Coronary artery (tissue), 2 donors: ENCODE results near the gene FHDC1.

Source experiments
- DNase-seq: peaks from one replicate; pipeline ENCODE4 v3.0.0-alpha.2; 2017; ENCODE audit warnings: low spot score
- H3K27ac ChIP-seq, 2 donors: fragments of 200-600 bp; sonication (generic); one replicate each; pipeline ENCODE4 v1.5.1; 2016 to 2019
- H3K4me3 ChIP-seq: fragments of 200-600 bp; sonication (generic); 2 replicates; pipeline ENCODE4 v1.5.1; 2016; ENCODE audit warnings: mild to moderate bottlenecking, moderate library complexity
- CTCF ChIP-seq: fragments of 200-600 bp; sonication (generic); IDR thresholded peaks from one replicate; pipeline ENCODE4 v1.5.1; 2019; ENCODE audit warnings: antibody characterized with exemption

Gene FHDC1

DNA sequence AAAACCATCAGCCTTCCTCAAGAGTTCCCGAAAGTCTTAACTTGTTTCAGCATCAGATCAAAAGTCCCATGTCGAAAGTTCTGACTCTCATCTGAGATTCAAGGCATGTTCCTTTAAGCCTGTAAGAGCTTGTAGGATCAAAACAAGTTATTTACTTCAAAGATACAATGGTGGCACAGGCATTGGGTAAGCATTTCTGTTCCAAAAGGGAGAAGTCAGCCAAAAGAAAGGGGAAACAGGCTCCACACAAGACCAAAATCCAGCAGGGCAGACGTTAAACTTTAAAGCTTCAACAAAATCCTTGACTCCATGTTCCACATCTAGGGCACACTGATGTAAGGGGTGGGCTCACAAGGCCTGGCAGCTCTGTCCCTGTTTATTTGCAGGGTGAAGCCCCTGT, 91.7 kb downstream of the FHDC1 start:
- no peak for TF ChIP-seq CTCF
- Histone ChIP-seq H3K27ac (no peak overlapping the region), H3K4me3 (no peak overlapping the region)
- DNase-seq: no peak

DNA sequence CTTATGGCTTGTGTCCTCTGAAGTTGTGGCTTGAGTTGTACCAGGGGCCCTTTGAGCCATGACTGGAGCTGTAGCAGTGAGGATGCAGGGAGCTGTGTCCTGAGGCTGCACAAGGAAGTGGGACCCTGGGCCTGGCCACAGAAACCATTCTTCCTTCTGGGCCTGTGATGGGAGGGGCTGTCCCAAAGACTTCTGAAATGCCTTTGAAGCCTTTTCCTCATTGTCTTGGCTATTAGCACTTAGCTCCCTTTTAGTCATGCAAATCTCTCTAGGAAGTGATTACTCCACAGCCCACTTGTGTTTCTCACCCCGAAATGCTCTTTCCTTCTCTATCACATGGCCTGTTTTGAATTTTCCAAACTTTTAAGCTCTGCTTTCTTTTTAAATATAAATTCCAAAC, 92.4 kb downstream of the FHDC1 start:
- no peak for TF ChIP-seq CTCF
- Histone ChIP-seq H3K4me3 (no peak overlapping the region), H3K27ac (no peak overlapping the region)
- no peak for DNase-seq
